Measurements from ENCODE around the gene AAMDC.
"Not testable (repeated sequence)": the region's sequence is repeated elsewhere in the genome, so short reads cannot be mapped to it uniquely, and the experiment has no call there.

AAMDC gene

GRCh38 chr11:77879218-77879617 is 58.3 kb downstream of the AAMDC start:
- Mint-ChIP-seq H3K27ac (peak overlapping the region; percentile 4 to 11), H3K9me3 (no peaks in the 10 kb centered on the region), H3K4me1 (ENCODE audit: low read depth in 2 of 2) (peaks cover 0 to 3% of the 10 kb centered on the region in 2 donors), H3K27me3 (no peaks in the 10 kb centered on the region), H3K4me3 (no peak overlapping the region), H3K36me3 (ENCODE audit: insufficient read depth) (peaks cover 25% of the 10 kb centered on the region)
- ATAC-seq (replicated peaks), result peak; percentile 40
- no peak for DNase-seq

GRCh38 chr11:77882396-77882795 is 61.5 kb downstream of the AAMDC start:
- no peak for DNase-seq
- H3K4me1 Mint-ChIP-seq (ENCODE audit: low read depth in 2 of 2), result peaks cover 0 to 3% of the 10 kb centered on the region in 2 donors
- ATAC-seq (replicated peaks), result no peak
- H3K27ac Mint-ChIP-seq, result no peak overlapping the region
- peaks cover 40% of the 10 kb centered on the region for H3K36me3 Mint-ChIP-seq (ENCODE audit: insufficient read depth)
- H3K27me3 Mint-ChIP-seq, result no peaks in the 10 kb centered on the region
- H3K4me3 Mint-ChIP-seq, result no peak overlapping the region
- H3K9me3 Mint-ChIP-seq, result no peaks in the 10 kb centered on the region

GRCh38 chr11:77883775-77884174 is 62.8 kb downstream of the AAMDC start:
- DNase-seq (no peak), ATAC-seq (replicated peaks) (no peak)
- Mint-ChIP-seq H3K27ac (no peak overlapping the region), H3K36me3 (ENCODE audit: insufficient read depth) (peaks cover 32% of the 10 kb centered on the region), H3K4me3 (no peak overlapping the region), H3K27me3 (no peaks in the 10 kb centered on the region), H3K4me1 (ENCODE audit: low read depth in 2 of 2) (peaks cover 0 to 3% of the 10 kb centered on the region in 2 donors), H3K9me3 (no peaks in the 10 kb centered on the region)

- Mint-ChIP-seq H3K9me3 (no peaks in the 10 kb centered on the region), H3K4me3 (no peak overlapping the region), H3K36me3 (ENCODE audit: insufficient read depth) (peaks cover 29% of the 10 kb centered on the region), H3K27me3 (no peaks in the 10 kb centered on the region), H3K4me1 (ENCODE audit: low read depth in 2 of 2) (peaks cover 0 to 2% of the 10 kb centered on the region in 2 donors), H3K27ac (peak overlapping the region in 1 of 2 donors; percentile 80)
- ATAC-seq (replicated peaks) (no peak), DNase-seq (no peak)
These were observed 63.4 kb downstream of the AAMDC start for GRCh38 chr11:77884186-77884828.

- peak overlapping the region in 1 of 2 donors; percentile 80 for H3K27ac Mint-ChIP-seq
- DNase-seq, result no peak
- no peaks in the 10 kb centered on the region for H3K4me1 Mint-ChIP-seq (ENCODE audit: low read depth in 2 of 2)
- ATAC-seq (replicated peaks), result no peak
- no peaks in the 10 kb centered on the region for H3K27me3 Mint-ChIP-seq
- H3K36me3 Mint-ChIP-seq (ENCODE audit: insufficient read depth), result peaks cover 29% of the 10 kb centered on the region
- H3K4me3 Mint-ChIP-seq, result no peak overlapping the region
- no peaks in the 10 kb centered on the region for H3K9me3 Mint-ChIP-seq
These were observed 63.9 kb downstream of the AAMDC start for GRCh38 chr11:77884829-77885190.

GRCh38 chr11:77886401-77886800 is 65.5 kb downstream of the AAMDC start:
- H3K27me3 Mint-ChIP-seq, result no peaks in the 10 kb centered on the region
- H3K4me1 Mint-ChIP-seq (ENCODE audit: low read depth in 2 of 2), result no peaks in the 10 kb centered on the region
- H3K9me3 Mint-ChIP-seq, result no peaks in the 10 kb centered on the region
- peaks cover 23% of the 10 kb centered on the region for H3K36me3 Mint-ChIP-seq (ENCODE audit: insufficient read depth)
- H3K27ac Mint-ChIP-seq, result no peak overlapping the region
- ATAC-seq (replicated peaks) (no peak), DNase-seq (no peak)
- H3K4me3 Mint-ChIP-seq, result no peak overlapping the region

GRCh38 chr11:77889045-77889444 is 68.1 kb downstream of the AAMDC start:
- H3K9me3 Mint-ChIP-seq, H3K27ac Mint-ChIP-seq: not testable (repeated sequence)
- H3K36me3 Mint-ChIP-seq (ENCODE audit: insufficient read depth), result peaks cover 35% of the 10 kb centered on the region

GRCh38 chr11:77890100-77890614 is 69.2 kb downstream of the AAMDC start:
- DNase-seq; H3K27me3 Mint-ChIP-seq; H3K4me1 Mint-ChIP-seq (ENCODE audit: low read depth in 2 of 2); H3K9me3 Mint-ChIP-seq; H3K4me3 Mint-ChIP-seq; ATAC-seq (replicated peaks); H3K27ac Mint-ChIP-seq: not testable (repeated sequence)
- peaks cover 37% of the 10 kb centered on the region for H3K36me3 Mint-ChIP-seq (ENCODE audit: insufficient read depth)

More at GRCh38 chr11:77889045-77889444, 68.1 kb downstream of the AAMDC start:
- H3K4me3 Mint-ChIP-seq; DNase-seq; ATAC-seq (replicated peaks); H3K4me1 Mint-ChIP-seq (ENCODE audit: low read depth in 2 of 2); H3K27me3 Mint-ChIP-seq: not testable (repeated sequence)

GRCh38 chr11:77890619-77891056 is 69.7 kb downstream of the AAMDC start:
- H3K9me3 Mint-ChIP-seq; H3K4me3 Mint-ChIP-seq; H3K27ac Mint-ChIP-seq; H3K4me1 Mint-ChIP-seq (ENCODE audit: low read depth in 2 of 2); ATAC-seq (replicated peaks); H3K27me3 Mint-ChIP-seq; DNase-seq: not testable (repeated sequence)
- peaks cover 32% of the 10 kb centered on the region for H3K36me3 Mint-ChIP-seq (ENCODE audit: insufficient read depth)

- H3K9me3 Mint-ChIP-seq; H3K4me1 Mint-ChIP-seq (ENCODE audit: low read depth in 2 of 2); H3K27me3 Mint-ChIP-seq; H3K4me3 Mint-ChIP-seq; DNase-seq; ATAC-seq (replicated peaks); H3K27ac Mint-ChIP-seq: not testable (repeated sequence)
- H3K36me3 Mint-ChIP-seq (ENCODE audit: insufficient read depth), result peaks cover 31% of the 10 kb centered on the region
These were observed 70.3 kb downstream of the AAMDC start for GRCh38 chr11:77891256-77891655.

- H3K9me3 Mint-ChIP-seq; H3K27ac Mint-ChIP-seq; ATAC-seq (replicated peaks); H3K4me3 Mint-ChIP-seq; H3K4me1 Mint-ChIP-seq (ENCODE audit: low read depth in 2 of 2); H3K27me3 Mint-ChIP-seq; DNase-seq: not testable (repeated sequence)
- H3K36me3 Mint-ChIP-seq (ENCODE audit: insufficient read depth), result peaks cover 30% of the 10 kb centered on the region
These were observed 70.8 kb downstream of the AAMDC start for GRCh38 chr11:77891703-77892102.

- not testable (repeated sequence) for H3K27ac Mint-ChIP-seq; DNase-seq; H3K4me3 Mint-ChIP-seq; ATAC-seq (replicated peaks); H3K4me1 Mint-ChIP-seq (ENCODE audit: low read depth in 2 of 2); H3K27me3 Mint-ChIP-seq; H3K9me3 Mint-ChIP-seq
- H3K36me3 Mint-ChIP-seq (ENCODE audit: insufficient read depth), result peaks cover 45% of the 10 kb centered on the region
These were observed 74.0 kb downstream of the AAMDC start for GRCh38 chr11:77894949-77895348.

- Mint-ChIP-seq H3K9me3 (no peaks in the 10 kb centered on the region), H3K27ac (peak overlapping the region in 1 of 2 donors; percentile 25), H3K4me1 (ENCODE audit: low read depth in 2 of 2) (no peaks in the 10 kb centered on the region), H3K27me3 (no peaks in the 10 kb centered on the region), H3K36me3 (ENCODE audit: insufficient read depth) (peaks cover 17% of the 10 kb centered on the region), H3K4me3 (no peak overlapping the region)
- DNase-seq (no peak), ATAC-seq (replicated peaks) (no peak)
These were observed 87.9 kb downstream of the AAMDC start for GRCh38 chr11:77908835-77909234.

- Mint-ChIP-seq H3K4me1 (ENCODE audit: low read depth in 2 of 2) (no peaks in the 10 kb centered on the region), H3K36me3 (ENCODE audit: insufficient read depth) (peaks cover 17% of the 10 kb centered on the region), H3K9me3 (no peaks in the 10 kb centered on the region)
These were observed 88.3 kb downstream of the AAMDC start for GRCh38 chr11:77909277-77909676.

More at GRCh38 chr11:77909277-77909676, 88.3 kb downstream of the AAMDC start:
- no peak for ATAC-seq (replicated peaks)
- DNase-seq, result no peak
- H3K4me3 Mint-ChIP-seq, result no peak overlapping the region
- peak overlapping the region in 1 of 2 donors; percentile 25 for H3K27ac Mint-ChIP-seq
- no peaks in the 10 kb centered on the region for H3K27me3 Mint-ChIP-seq
